ENCODE data around the gene SDHC.

Gene SDHC

DNA sequence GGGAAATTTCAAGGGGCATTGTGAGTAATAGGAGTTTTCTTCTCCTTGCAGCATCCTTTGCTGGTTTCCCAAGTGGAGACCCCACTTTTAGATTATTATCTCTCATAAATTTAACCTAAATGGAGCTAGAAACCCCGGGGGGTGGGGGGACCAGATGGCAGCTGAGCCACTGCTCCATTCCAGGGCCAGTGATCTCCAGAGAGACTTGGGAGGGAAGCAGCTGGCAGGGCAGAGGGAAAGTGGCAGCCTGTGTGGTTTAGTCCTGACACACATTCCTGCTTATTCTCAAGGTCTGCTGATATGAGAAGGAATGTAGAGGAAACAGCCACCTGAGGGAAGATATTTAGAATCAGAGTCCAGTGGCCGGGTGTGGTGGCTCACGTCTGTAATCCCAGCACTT is 39.3 kb upstream of the SDHC start:
- TF ChIP-seq, protein P1, sequence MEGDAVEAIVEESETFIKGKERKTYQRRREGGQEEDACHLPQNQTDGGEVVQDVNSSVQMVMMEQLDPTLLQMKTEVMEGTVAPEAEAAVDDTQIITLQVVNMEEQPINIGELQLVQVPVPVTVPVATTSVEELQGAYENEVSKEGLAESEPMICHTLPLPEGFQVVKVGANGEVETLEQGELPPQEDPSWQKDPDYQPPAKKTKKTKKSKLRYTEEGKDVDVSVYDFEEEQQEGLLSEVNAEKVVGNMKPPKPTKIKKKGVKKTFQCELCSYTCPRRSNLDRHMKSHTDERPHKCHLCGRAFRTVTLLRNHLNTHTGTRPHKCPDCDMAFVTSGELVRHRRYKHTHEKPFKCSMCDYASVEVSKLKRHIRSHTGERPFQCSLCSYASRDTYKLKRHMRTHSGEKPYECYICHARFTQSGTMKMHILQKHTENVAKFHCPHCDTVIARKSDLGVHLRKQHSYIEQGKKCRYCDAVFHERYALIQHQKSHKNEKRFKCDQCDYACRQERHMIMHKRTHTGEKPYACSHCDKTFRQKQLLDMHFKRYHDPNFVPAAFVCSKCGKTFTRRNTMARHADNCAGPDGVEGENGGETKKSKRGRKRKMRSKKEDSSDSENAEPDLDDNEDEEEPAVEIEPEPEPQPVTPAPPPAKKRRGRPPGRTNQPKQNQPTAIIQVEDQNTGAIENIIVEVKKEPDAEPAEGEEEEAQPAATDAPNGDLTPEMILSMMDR (conservative IDR thresholded peaks at IDR 0.05; ENCODE audit: control insufficient read depth, insufficient read depth, low read depth, low read length): no peak
- no peak for DNase-seq (ENCODE audit: low read depth)
- H3K4me3 ChIP-seq (ENCODE audit: control insufficient read depth, low read depth, low read length): no peak overlapping the region

DNA sequence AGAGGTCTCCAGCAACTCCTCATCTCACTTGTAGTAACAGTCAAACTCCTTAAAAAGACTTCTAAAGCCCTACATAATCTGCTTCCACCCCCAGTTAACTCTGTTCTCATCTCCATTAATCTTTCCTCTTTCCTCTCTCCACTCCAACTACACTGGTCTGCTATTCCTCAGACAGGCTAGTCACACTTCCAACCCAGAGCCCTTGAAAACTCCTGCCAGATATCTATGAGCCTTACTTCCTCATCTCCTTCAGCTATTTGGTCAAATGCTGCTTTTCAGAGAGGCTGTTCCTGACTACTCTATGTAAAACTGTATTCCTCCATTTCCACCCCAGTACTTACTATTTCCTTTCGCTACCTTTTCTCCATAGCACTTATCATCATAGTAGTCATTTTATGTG is 31.2 kb upstream of the SDHC start:
- TF ChIP-seq, protein P1 (conservative IDR thresholded peaks at IDR 0.05; ENCODE audit: control insufficient read depth, insufficient read depth, low read depth, low read length): no peak
- no peak overlapping the region for H3K4me3 ChIP-seq (ENCODE audit: control insufficient read depth, low read depth, low read length)
- DNase-seq (ENCODE audit: low read depth): no peak

DNA sequence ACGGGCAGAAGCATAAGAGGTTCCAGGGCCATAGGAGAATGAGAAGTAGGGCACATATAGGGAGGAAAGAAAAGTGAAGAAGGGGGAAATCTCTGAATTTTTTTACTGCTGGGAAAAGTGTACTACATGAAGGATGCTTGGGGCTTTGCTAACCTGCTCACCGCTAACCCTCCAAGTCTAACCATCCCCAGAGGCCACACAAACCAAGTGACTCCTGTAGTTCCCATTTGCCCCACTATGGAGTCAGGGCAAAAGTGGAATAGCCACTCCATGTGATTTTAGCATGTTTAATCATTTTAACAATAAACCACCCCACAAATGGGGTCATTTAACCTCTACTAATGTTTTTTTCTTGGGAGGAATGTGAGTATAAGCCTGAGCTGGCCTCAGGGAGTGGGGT is 29.1 kb upstream of the SDHC start:
- no peak for DNase-seq (ENCODE audit: low read depth)
- H3K4me3 ChIP-seq (ENCODE audit: control insufficient read depth, low read depth, low read length): no peak overlapping the region
- TF ChIP-seq, protein P1 (conservative IDR thresholded peaks at IDR 0.05; ENCODE audit: control insufficient read depth, insufficient read depth, low read depth, low read length): no peak

DNA sequence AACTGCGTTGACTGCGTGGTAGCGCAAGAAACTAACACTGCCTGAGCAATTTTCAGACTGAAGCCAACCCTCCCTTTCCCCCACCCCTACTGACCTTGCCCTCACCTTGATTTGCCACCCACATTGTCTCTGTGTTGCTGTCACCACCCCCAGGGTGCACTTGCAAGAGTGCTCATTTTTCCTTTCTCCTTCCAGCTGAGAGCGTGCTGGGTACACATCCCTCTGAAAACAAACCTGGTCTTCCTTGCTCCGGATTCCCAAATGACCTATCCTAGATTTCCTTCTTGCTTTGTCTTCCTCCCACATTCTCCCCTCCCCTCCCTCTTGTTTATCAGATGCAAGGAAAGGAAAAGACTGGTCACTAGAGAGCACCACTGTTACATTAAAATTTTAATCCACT is 28.7 kb upstream of the SDHC start:
- no peak overlapping the region for H3K4me3 ChIP-seq (ENCODE audit: control insufficient read depth, low read depth, low read length)
- DNase-seq (ENCODE audit: low read depth): no peak
- TF ChIP-seq, protein P1 (conservative IDR thresholded peaks at IDR 0.05; ENCODE audit: control insufficient read depth, insufficient read depth, low read depth, low read length): no peak

DNA sequence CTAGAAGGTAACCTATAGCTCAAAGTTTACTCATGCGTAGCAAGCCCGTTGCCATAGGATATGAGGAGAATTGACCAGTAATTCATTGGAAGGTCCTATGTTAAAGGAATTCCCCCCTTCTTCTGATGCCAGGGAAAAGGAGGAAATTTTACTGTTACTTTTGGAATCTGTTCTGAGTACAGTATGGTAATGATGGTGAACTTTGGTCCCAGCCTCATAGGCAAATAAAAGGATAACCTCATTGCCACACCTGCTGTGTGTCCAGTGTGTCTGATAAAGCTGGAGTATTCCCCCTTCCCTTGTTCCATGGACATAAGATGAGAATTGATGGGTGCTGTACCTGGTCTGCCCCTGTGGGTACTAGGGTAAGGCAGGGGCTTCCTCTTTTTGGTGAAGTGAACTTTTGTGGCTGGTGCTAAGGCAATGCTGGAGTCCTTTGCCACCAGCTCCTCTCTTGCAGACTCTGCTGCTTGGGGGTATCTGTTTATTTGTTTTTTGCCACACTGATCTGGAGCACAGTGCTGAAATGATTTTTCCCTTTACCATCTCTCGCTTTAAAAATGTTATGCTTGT is 26.6 kb upstream of the SDHC start:
- no peak for DNase-seq (ENCODE audit: low read depth)
- TF ChIP-seq, protein P1 (conservative IDR thresholded peaks at IDR 0.05; ENCODE audit: control insufficient read depth, insufficient read depth, low read depth, low read length): no peak
- H3K4me3 ChIP-seq (ENCODE audit: control insufficient read depth, low read depth, low read length): no peak overlapping the region

DNA sequence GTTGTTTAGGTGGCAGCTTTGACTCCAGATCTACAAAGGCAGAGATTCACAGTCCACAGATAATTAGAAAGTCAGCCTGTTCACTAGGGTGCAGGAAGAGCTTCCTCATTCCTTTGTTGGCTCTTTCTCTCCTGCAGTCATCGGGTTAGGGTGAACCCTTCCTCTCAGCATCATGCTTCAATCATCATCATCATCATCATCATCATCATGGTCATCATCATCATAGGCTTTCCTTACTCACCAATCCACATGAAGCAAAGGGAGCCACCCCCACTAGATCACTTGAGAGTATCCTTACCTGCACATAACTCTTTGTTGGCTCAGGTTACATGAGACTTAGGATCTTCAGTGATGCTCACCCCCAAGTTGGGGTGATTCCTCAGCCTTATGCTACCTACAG is 23.4 kb upstream of the SDHC start:
- TF ChIP-seq, protein P1 (conservative IDR thresholded peaks at IDR 0.05; ENCODE audit: control insufficient read depth, insufficient read depth, low read depth, low read length): no peak
- DNase-seq (ENCODE audit: low read depth): no peak
- no peak overlapping the region for H3K4me3 ChIP-seq (ENCODE audit: control insufficient read depth, low read depth, low read length)

DNA sequence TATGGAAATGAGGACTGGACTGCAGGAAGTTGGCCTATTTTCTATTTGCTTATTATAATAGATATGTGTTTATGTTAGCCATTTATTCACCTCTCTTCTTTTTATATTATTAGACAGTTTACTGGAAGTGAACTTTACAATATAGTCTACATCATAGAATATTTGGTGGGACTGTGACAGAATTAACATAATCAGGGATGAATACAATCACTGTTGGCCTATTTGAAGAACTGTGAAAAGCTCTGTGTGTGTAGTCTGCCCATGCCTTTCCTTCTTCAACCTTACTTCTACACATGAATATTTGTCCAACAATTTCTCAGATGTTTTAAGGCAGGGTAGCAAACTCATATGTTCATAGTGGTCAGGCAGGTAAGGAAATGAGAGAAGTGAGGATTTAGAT is 16.8 kb upstream of the SDHC start:
- no peak for DNase-seq (ENCODE audit: low read depth)
- no peak overlapping the region for H3K4me3 ChIP-seq (ENCODE audit: control insufficient read depth, low read depth, low read length)
- TF ChIP-seq, protein P1 (conservative IDR thresholded peaks at IDR 0.05; ENCODE audit: control insufficient read depth, insufficient read depth, low read depth, low read length): no peak

All from fibroblast of mammary gland (primary cell).